ENCODE results near the gene EEFSEC. TPM values are rescaled to one million over a fixed set of nuclear protein-coding genes. Genes with fewer than 3 reads are reported as not detected.
A peak's percentile ranks its signal among the peaks of the same experiment; 100 is the strongest.

The EEFSEC gene
- total RNA-seq, 2 donors from 2014 or later: 3.4 to 20.3 TPM

- ATAC-seq (no peak), DNase-seq (ENCODE audit: low spot score in 2 of 2) (no peak)
- Mint-ChIP-seq H3K36me3 (no peaks in the 10 kb centered on the region), H3K27ac (no peak overlapping the region), H3K9me3 (no peaks in the 10 kb centered on the region)
Observed at GRCh38 chr3:128409624-128410581, 256.6 kb downstream of the EEFSEC start.

GRCh38 chr3:128410669-128411573 lies 257.6 kb downstream of the EEFSEC start:
- ATAC-seq (no peak), DNase-seq (ENCODE audit: low spot score in 2 of 2) (no peak)
- no peaks in the 10 kb centered on the region for H3K9me3 Mint-ChIP-seq
- H3K27ac Mint-ChIP-seq: no peak overlapping the region
- H3K36me3 Mint-ChIP-seq: no peaks in the 10 kb centered on the region

GRCh38 chr3:128411574-128412064 lies 258.3 kb downstream of the EEFSEC start:
- no peaks in the 10 kb centered on the region for H3K9me3 Mint-ChIP-seq
- ATAC-seq: no peak
- no peak overlapping the region for H3K27ac Mint-ChIP-seq
- no peak for DNase-seq (ENCODE audit: low spot score in 2 of 2)
- no peaks in the 10 kb centered on the region for H3K36me3 Mint-ChIP-seq

- peak overlapping the region in 1 of 2 donors; percentile 34 for H3K27ac Mint-ChIP-seq
- DNase-seq (ENCODE audit: low spot score in 2 of 2): no peak
- H3K9me3 Mint-ChIP-seq: no peaks in the 10 kb centered on the region
Observed at GRCh38 chr3:128412180-128413002, 259.1 kb downstream of the EEFSEC start.

GRCh38 chr3:128413003-128413370 lies 259.7 kb downstream of the EEFSEC start:
- ATAC-seq (no peak), DNase-seq (ENCODE audit: low spot score in 2 of 2) (no peak)
- H3K9me3 Mint-ChIP-seq: no peaks in the 10 kb centered on the region
- H3K36me3 Mint-ChIP-seq: no peaks in the 10 kb centered on the region
- H3K27ac Mint-ChIP-seq: peak overlapping the region in 1 of 2 donors; percentile 34

More at GRCh38 chr3:128412180-128413002, 259.1 kb downstream of the EEFSEC start:
- ATAC-seq: no peak
- H3K36me3 Mint-ChIP-seq: no peaks in the 10 kb centered on the region

- ATAC-seq: no peak
- Mint-ChIP-seq H3K27ac (peak overlapping the region in 1 of 2 donors; percentile 36), H3K9me3 (no peaks in the 10 kb centered on the region), H3K36me3 (no peaks in the 10 kb centered on the region)
- no peak for DNase-seq (ENCODE audit: low spot score in 2 of 2)
Observed at GRCh38 chr3:128413413-128414205, 260.3 kb downstream of the EEFSEC start.

- DNase-seq (ENCODE audit: low spot score in 2 of 2): no peak
- H3K36me3 Mint-ChIP-seq: no peaks in the 10 kb centered on the region
- ATAC-seq: no peak
- peak overlapping the region in 1 of 2 donors; percentile 0 for H3K27ac Mint-ChIP-seq
- no peaks in the 10 kb centered on the region for H3K9me3 Mint-ChIP-seq
Observed at GRCh38 chr3:128415200-128415772, 262.0 kb downstream of the EEFSEC start.

- DNase-seq (ENCODE audit: low spot score in 2 of 2) (no peak), ATAC-seq (peak in 1 of 2 donors; percentile 13)
- H3K36me3 Mint-ChIP-seq: no peaks in the 10 kb centered on the region
- H3K27ac Mint-ChIP-seq: no peak overlapping the region
- no peaks in the 10 kb centered on the region for H3K9me3 Mint-ChIP-seq
Observed at GRCh38 chr3:128415773-128416577, 262.7 kb downstream of the EEFSEC start.

- no peak overlapping the region for H3K27ac Mint-ChIP-seq
Observed at GRCh38 chr3:128416578-128417211, 263.4 kb downstream of the EEFSEC start.

GRCh38 chr3:128418900-128419299 lies 265.6 kb downstream of the EEFSEC start:
- Mint-ChIP-seq H3K9me3 (no peaks in the 10 kb centered on the region), H3K27ac (peak overlapping the region in 1 of 2 donors; percentile 2), H3K36me3 (no peaks in the 10 kb centered on the region)
- ATAC-seq (no peak), DNase-seq (ENCODE audit: low spot score in 2 of 2) (no peak)

More at GRCh38 chr3:128416578-128417211, 263.4 kb downstream of the EEFSEC start:
- no peaks in the 10 kb centered on the region for H3K9me3 Mint-ChIP-seq
- no peaks in the 10 kb centered on the region for H3K36me3 Mint-ChIP-seq
- DNase-seq (ENCODE audit: low spot score in 2 of 2): no peak
- peak in 1 of 2 donors; percentile 13 for ATAC-seq

- no peaks in the 10 kb centered on the region for H3K36me3 Mint-ChIP-seq
- no peaks in the 10 kb centered on the region for H3K9me3 Mint-ChIP-seq
- ATAC-seq: no peak
- DNase-seq (ENCODE audit: low spot score in 2 of 2): no peak
- peak overlapping the region in 1 of 2 donors; percentile 2 for H3K27ac Mint-ChIP-seq
Observed at GRCh38 chr3:128419311-128419710, 266.0 kb downstream of the EEFSEC start.

GRCh38 chr3:128420289-128420688 lies 267.0 kb downstream of the EEFSEC start:
- H3K36me3 Mint-ChIP-seq: no peaks in the 10 kb centered on the region
- no peak overlapping the region for H3K27ac Mint-ChIP-seq
- H3K9me3 Mint-ChIP-seq: no peaks in the 10 kb centered on the region
- ATAC-seq (no peak), DNase-seq (ENCODE audit: low spot score in 2 of 2) (no peak)

GRCh38 chr3:128420720-128421438 lies 267.6 kb downstream of the EEFSEC start:
- Mint-ChIP-seq H3K9me3 (no peaks in the 10 kb centered on the region), H3K27ac (no peak overlapping the region), H3K36me3 (no peaks in the 10 kb centered on the region)
- ATAC-seq: no peak
- DNase-seq (ENCODE audit: low spot score in 2 of 2): no peak

All from activated naive CD4-positive, alpha-beta T cell treated with anti-CD3 and anti-CD28 coated beads, Interleukin-2, amount 50 U/mL, for 72 hours (primary cell).